HepG2 (cell line): ENCODE measurements around the gene TMOD3. TPM values are rescaled to one million over a fixed set of nuclear protein-coding genes. Genes with fewer than 3 reads are reported as not detected.
"Not testable (repeated sequence)": the region's sequence is repeated elsewhere in the genome, so short reads cannot be mapped to it uniquely, and the experiment has no call there.

Experiments used
- ATAC-seq: fragments of 200-7000 bp; cut with Tn5 transposase; 3 replicates; pipeline ENCODE4 v1.9.1; 2020; ENCODE audit warnings: mild to moderate bottlenecking, moderate library complexity
- BruUV-seq: library from RNA; stranded (reverse); fragments of 400-500 nt; replicated peaks from 2 replicates; lab custom pipeline; 2021; lab: Mats Ljungman, UMichigan
- CTCF ChIA-PET: fragments of 300-600 bp; formaldehyde crosslinking; extraction: SDS; loops from one replicate; lab custom pipeline; 2021; ENCODE audit warnings: low total read pairs, inconsistent platforms, low intra/inter-chr PET ratio; lab: Yijun Ruan, JAX
- POLR2A ChIA-PET: fragments of 350-600 bp; sonication (Branson Sonifier 250); formaldehyde crosslinking; loops from one replicate; lab custom pipeline; 2020; ENCODE audit warnings: antibody characterized with exemption, inconsistent platforms; lab: Yijun Ruan, JAX
- DNase-seq: peaks from one replicate; pipeline ENCODE4 v3.0.0-alpha.2; 2015; ENCODE audit warnings: low spot score
- FAIRE-seq: peaks from 3 replicates; lab custom pipeline; 2011; peaks lifted over from hg19 to GRCh38; lab: Jason Lieb, UNC
- H2AFZ ChIP-seq: one replicate; pipeline ENCODE4 v1.6.1; 2011; ENCODE audit warnings: low read length, inconsistent platforms
- H3K27ac ChIP-seq: fragments of 300-600 bp; 3 replicates; pipeline ENCODE4 v1.8.0; 2011; ENCODE audit warnings: mixed run types, mild to moderate bottlenecking, mixed read lengths, low read length, inconsistent platforms; ENCODE audit not compliant: insufficient read depth; ENCODE audit errors: extremely low read length
- H3K27me3 ChIP-seq, 2 experiments: fragments of 200-600 bp in 1 of 2; 2 replicates in 1 of 2; 3 replicates in 1 of 2; pipeline versions ENCODE4 v1.6.0 to v1.8.0; 2011; ENCODE audit warnings: low read length in 2 of 2, mild to moderate bottlenecking in 2 of 2, moderate library complexity in 2 of 2, inconsistent platforms in 1 of 2; ENCODE audit not compliant: insufficient read depth in 2 of 2, control insufficient read depth in 1 of 2
- H3K36me3 ChIP-seq, 2 experiments: fragments of 200-600 bp in 1 of 2; replicated peaks in 1 of 2; 2 replicates in 1 of 2; 3 replicates in 1 of 2; pipeline versions ENCODE4 v1.5.1 to v1.8.0; 2011; ENCODE audit warnings: low read length in 2 of 2, inconsistent platforms in 1 of 2; ENCODE audit not compliant: insufficient read depth in 2 of 2, control insufficient read depth in 1 of 2
- H3K4me1 ChIP-seq: 2 replicates; pipeline ENCODE4 v1.5.1; 2012; ENCODE audit warnings: low read length, inconsistent platforms; ENCODE audit not compliant: insufficient read depth
- H3K4me2 ChIP-seq: 2 replicates; pipeline ENCODE4 v1.6.0; 2011; ENCODE audit warnings: low read depth, low read length, inconsistent platforms
- H3K4me3 ChIP-seq, 3 experiments: fragments of 200-600 bp in 1 of 3; sonication (generic), shearing (Covaris generic) in 1 of 3; replicated peaks in 1 of 3; 2 replicates each; pipeline ENCODE4 v1.5.1; 2011 to 2016; ENCODE audit warnings: low read length in 3 of 3, inconsistent platforms in 2 of 3, low read depth in 2 of 3, mild to moderate bottlenecking in 2 of 3, control low read depth in 1 of 3, mixed read lengths in 1 of 3; ENCODE audit not compliant: insufficient read depth in 1 of 3
- H3K79me2 ChIP-seq: one replicate; pipeline ENCODE4 v1.6.1; 2011; ENCODE audit warnings: low read length, inconsistent platforms; ENCODE audit not compliant: insufficient read depth
- H3K9ac ChIP-seq: 2 replicates; pipeline ENCODE4 v1.6.0; 2011; ENCODE audit warnings: mild to moderate bottlenecking, low read depth, low read length, inconsistent platforms; ENCODE audit not compliant: insufficient read depth
- H3K9me3 ChIP-seq: 2 replicates; pipeline ENCODE4 v1.5.1; 2012; ENCODE audit warnings: mild to moderate bottlenecking, low read length
- H4K20me1 ChIP-seq: 2 replicates; pipeline ENCODE4 v1.6.0; 2011; ENCODE audit warnings: inconsistent platforms, mild to moderate bottlenecking, low read length, moderate library complexity; ENCODE audit not compliant: insufficient read depth
- DZIP1 ChIP-seq: sonication (generic); formaldehyde crosslinking; IDR thresholded peaks from 2 replicates; pipeline ENCODE4 v1.5.0; 2020; ENCODE audit warnings: mild to moderate bottlenecking, missing genetic modification reagents
- EHMT2 ChIP-seq: fragments of 200-600 bp; sonication (generic); IDR thresholded peaks from 2 replicates; pipeline ENCODE4 v1.7.0; 2017; ENCODE audit warnings: antibody characterized with exemption, low read depth, low read length, borderline replicate concordance
- IKZF1 ChIP-seq: fragments of 450-650 bp; IDR thresholded peaks from 2 replicates; pipeline ENCODE4 v1.7.1; 2016
- IRF1 ChIP-seq: sonication (generic); formaldehyde crosslinking; IDR thresholded peaks from 2 replicates; pipeline ENCODE4 v1.4.0; 2020; ENCODE audit warnings: low read depth, mild to moderate bottlenecking, missing genetic modification reagents
- KLF6 ChIP-seq: IDR thresholded peaks from 2 replicates; pipeline ENCODE4 v1.8.0; 2016; ENCODE audit warnings: missing biosample characterization, missing genetic modification reagents
- MYNN ChIP-seq: sonication (generic); formaldehyde crosslinking; IDR thresholded peaks from 2 replicates; pipeline ENCODE4 v1.4.0; 2020; ENCODE audit warnings: mild to moderate bottlenecking, low read depth, missing genetic modification reagents
- SMARCE1 ChIP-seq: fragments of 450-650 bp; IDR thresholded peaks from 2 replicates; pipeline ENCODE4 v1.6.1; 2017; ENCODE audit warnings: borderline replicate concordance
- ZNF274 ChIP-seq: sonication (generic); formaldehyde crosslinking; IDR thresholded peaks from 2 replicates; pipeline ENCODE4 v1.5.1; 2020; ENCODE audit warnings: mild to moderate bottlenecking, missing genetic modification reagents
- ZNF639 ChIP-seq: conservative IDR thresholded peaks from 2 replicates; pipeline ENCODE4 v1.6.1; 2018; ENCODE audit warnings: missing genetic modification reagents
- whole genome bisulfite sequencing: methylation state at CpG from one replicate; pipeline ENCODE4 v1.1.6; 2017; ENCODE audit warnings: low lambda C conversion rate; 5-methylcytosine and 5-hydroxymethylcytosine counted together
- in situ Hi-C: cut with HindIII; loops from 2 replicates; pipeline ENCODE4 v1.10.0; 2017; ENCODE audit warnings: low pct_unique_long_range_greater_than_20kb; ENCODE audit not compliant: extremely low pct_ligation_motif_present
- intact Hi-C: fragments of 100-400 bp; cut with micrococcal nuclease; formaldehyde crosslinking; loops from one replicate; pipeline ENCODE4 v1.10.0; 2022; ENCODE audit not compliant: unreplicated experiment
- polyA plus RNA-seq, 8 experiments: library from polyadenylated mRNA; depleted of rRNA in 3 of 8; stranded (reverse) in 7 of 8; unstranded in 1 of 8; fragments of >200 nt; fragmentation: Illumina TruSeq in 4 of 8; extraction: Trizol in 4 of 8; gene quantifications; 2 replicates each; pipeline versions ENCODE4 v1.2.1 to v1.2.3, GENCODE V29; 2011 to 2016; ENCODE audit warnings: low read depth in 4 of 8, missing spikeins in 1 of 8, mixed read lengths in 1 of 8; ENCODE audit not compliant: insufficient read depth in 1 of 8
- total RNA-seq, 5 experiments: library from RNA; depleted of rRNA; stranded (reverse); fragments of >200 nt; fragmentation: Illumina TruSeq; extraction: Trizol; gene quantifications; 2 replicates each; pipeline ENCODE4 v1.2.3, GENCODE V29; 2016; ENCODE audit warnings: low read depth in 1 of 5

TMOD3 gene
- total and polyA plus RNA-seq, 2 of the 13 experiments (the other 11 are each of a cell fraction or from before 2014, with no cell fraction given), result 5.1 to 23.2 TPM

- H3K4me2 ChIP-seq, H3K36me3 ChIP-seq, H3K9ac ChIP-seq, CTCF ChIA-PET, H2AFZ ChIP-seq, H4K20me1 ChIP-seq, FAIRE-seq, POLR2A ChIA-PET, in situ Hi-C loops, H3K27me3 ChIP-seq, BruUV-seq, ATAC-seq, H3K79me2 ChIP-seq, intact Hi-C loops, H3K4me3 ChIP-seq, H3K27ac ChIP-seq, H3K9me3 ChIP-seq, DNase-seq: not testable (repeated sequence)
- peaks cover 12% of the 10 kb centered on the region for H3K4me1 ChIP-seq
- WGBS, result 89% methylated on average over 4 of the region's 4 CpGs
Measured at GRCh38 chr15:51792474-51792873, 37.0 kb upstream of the TMOD3 start.

GRCh38 chr15:51793521-51794305, 35.7 kb upstream of the TMOD3 start:
- Histone ChIP-seq H3K27ac (no peak overlapping the region), H4K20me1 (no peaks in the 10 kb centered on the region), H3K4me1 (peaks cover 8% of the 10 kb centered on the region), H3K4me3 (no peak overlapping the region), H3K9me3 (no peaks in the 10 kb centered on the region), H3K79me2 (no peaks in the 10 kb centered on the region), H3K27me3 (peaks cover 0 to 2% of the 10 kb centered on the region in 2 experiments; a peak in 2 of 5 replicates), H2AFZ (no peak overlapping the region), H3K9ac (no peak overlapping the region), H3K4me2 (no peak overlapping the region), H3K36me3 (no peaks in the 10 kb centered on the region)
- no peak for ATAC-seq
- DNase-seq, result no peak
- intact Hi-C loops (no loop called here), in situ Hi-C loops (no loop called here)
- BruUV-seq, result no TSS peak
- TF ChIP-seq IKZF1 (no peak), MYNN (no peak), ZNF274 (CRISPR knock-in tag) (no peak), ZNF639 (no peak), KLF6 (CRISPR knock-in tag) (no peak), SMARCE1 (no peak), DZIP1 (CRISPR knock-in tag) (no peak), EHMT2 (no peak), IRF1 (no peak)
- no peak for FAIRE-seq
- ChIA-PET POLR2A (no interaction called here), CTCF (no interaction called here)
- 36% methylated on average over 4 of the region's 4 CpGs for WGBS
